HG03521 (cell line): ENCODE measurements around the gene LMTK2.

Experiments used
- ATAC-seq: cut with Tn5 transposase; IDR thresholded peaks from one replicate; pipeline ENCODE4 v1.9.1; 2021; ENCODE audit warnings: mild to moderate bottlenecking, moderate library complexity; ENCODE audit not compliant: unreplicated experiment

The LMTK2 gene

DNA sequence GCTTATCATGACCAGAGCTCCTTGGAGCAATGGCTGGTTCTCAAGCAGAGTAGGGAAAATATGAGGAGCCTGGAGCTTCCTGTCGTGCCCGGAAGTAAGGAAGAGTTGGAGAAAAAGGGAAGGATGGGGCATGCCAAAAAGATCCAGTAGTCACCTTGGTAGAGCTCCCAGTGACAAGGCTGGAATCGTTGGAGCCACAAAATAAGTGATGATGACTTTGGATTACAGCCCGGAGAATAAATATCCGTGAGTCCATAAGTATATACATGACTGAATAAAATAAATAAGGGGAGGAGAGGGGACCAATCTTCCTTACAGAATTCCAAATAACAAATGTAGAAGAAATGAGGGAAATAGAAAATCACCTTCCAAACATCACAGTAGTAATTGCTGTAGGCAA, 29.3 kb downstream of the LMTK2 start:
- ATAC-seq: no peak

DNA sequence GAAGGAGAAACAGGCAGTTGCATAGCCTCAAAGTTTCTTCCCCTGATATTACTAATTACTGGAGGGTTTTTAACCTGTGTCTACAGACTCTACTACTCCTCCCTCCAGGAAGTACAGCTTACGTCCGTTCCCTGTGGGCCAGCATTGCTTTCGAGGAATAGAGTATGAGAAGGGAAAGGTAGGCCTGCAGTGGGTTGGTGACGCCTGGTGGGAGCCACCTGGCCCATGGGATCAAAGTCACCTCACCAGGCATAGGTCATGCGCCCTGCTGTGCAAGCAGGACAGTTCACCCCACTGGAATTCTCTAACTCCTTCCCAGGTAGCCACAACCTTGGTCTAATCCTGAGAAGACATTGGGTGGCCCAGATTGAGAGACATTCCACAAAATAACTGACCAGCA, 29.8 kb downstream of the LMTK2 start:
- no peak for ATAC-seq

DNA sequence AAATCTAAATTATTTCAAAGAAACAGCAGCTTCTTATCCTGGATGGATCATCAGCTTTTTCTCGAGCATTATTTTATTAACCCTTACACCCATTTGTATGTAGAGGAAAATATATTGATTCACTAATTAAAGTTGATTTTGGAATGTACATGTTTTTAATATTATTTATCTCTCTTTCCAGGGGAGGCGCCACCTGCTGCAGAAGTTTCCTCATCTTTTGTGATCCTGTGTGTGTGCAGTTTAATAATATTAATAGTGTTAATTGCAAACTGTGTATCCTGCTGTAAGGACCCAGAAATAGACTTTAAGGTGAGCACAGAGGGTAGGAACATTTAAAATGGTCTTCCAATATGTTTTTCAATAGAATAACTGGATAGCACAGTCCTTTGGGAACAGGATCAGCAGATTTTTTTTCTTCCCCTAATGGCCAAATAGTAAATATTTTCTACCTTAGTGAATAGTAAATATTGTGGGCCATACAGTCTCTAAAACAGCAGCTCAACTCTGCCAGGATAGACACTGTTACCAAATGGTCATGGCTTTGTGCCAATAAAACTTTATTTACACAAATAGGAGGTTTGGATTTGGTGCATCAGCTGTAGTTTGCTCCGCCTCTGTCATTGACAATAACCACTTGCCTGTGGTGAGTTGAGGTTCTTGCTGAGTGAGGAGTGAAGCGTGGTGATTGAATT, 30.6 kb downstream of the LMTK2 start:
- ATAC-seq: no peak

DNA sequence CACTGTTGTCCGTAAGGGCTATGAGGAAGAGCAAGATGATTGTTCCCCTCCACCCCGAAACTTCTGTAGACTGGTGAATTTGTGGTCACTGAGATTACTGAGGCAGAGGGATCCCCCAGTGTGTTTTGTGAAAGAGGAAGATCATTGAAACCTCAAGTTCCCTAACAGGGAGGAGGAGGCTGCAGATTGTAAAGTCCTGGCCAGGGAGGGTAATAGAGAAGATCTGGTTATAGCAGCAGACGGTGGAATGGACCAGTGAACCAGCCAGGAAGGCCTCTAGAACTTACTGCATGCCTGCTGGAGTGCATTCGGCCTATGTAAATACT, 31.1 kb downstream of the LMTK2 start:
- ATAC-seq: peak; percentile 60

DNA sequence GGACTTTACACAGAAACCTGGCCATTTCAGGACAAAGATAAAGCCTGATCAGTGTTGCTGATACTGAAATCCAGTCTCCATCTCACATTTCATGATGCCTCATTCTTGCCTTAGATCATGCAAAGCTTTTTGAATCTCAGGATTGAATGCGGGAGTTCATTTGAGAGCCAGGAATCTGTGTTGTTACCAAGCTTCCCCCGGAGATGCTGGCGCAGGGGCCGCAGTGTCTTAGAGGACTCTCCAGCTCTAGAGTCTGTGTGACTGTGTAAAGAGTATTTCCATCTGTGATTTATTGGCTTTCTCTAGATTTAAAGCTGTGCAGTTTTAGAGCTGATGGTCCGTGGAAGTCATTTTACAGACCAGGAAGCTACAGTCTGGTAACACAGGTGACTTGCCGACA, 32.0 kb downstream of the LMTK2 start:
- ATAC-seq: no peak

DNA sequence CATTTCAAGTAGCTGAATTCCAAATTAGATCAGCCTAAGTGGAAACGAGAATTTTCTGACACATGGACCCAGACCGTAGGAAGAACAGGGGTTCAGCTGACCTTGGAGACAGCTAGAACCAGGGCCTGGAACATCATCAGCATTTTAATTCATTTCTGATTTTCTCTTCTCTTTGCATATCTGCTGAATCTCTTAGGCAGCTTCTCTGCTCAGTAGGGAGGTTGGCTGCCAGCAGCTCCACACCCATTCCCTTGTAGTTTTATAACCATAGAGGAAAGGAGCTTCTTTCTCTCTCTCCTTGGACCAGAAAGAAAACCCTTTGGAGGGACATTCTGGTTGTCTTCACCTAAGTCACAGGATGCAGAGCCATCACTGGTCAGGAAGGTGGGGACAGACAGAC, 36.0 kb downstream of the LMTK2 start:
- no peak for ATAC-seq

DNA sequence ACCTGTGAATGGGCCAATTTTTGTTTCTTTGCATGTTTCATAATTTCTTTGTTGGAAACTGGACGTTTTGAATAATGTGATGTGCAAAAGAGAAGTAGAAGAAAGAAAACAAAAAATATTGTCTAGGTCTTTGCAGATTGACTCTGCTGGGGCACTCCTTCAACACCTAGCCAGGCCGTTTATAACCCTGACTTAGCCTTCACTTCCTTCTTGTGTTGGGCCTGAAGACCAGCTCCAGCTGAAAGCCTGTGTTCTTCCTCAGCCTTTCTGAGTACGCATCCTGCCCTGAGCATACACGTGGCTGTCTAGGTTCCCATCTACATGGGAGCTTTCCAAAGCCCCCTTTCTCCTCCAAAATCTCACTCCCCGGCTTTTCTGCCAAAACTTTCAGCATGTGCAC, 41.9 kb downstream of the LMTK2 start:
- no peak for ATAC-seq

DNA sequence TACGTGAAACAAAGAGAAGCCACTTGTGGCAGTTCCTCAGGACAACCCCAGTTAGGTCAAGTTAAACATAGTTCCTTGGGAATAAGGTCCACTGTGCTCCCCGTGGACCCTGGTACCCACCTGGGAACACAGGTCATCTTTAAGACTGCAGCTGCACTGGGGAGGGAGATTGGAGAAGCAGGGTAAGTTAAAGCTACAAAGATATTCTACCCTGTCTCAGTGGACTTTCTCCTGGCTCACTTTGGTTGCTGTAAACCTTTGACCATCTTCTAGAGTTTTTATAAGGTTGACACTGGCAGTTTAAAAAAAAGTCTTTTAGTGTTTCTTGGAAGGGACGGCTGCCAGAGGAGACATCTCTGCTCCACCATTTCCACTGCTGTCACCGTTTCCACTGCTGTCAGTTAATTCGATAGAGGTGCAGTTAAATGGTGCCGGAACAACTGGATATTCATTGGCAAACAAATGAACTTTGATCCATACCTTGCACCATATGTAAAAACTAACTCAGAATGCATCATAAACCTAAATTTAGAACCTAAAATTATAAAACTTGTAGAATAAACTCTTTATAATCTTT, 42.5 kb downstream of the LMTK2 start:
- no peak for ATAC-seq

DNA sequence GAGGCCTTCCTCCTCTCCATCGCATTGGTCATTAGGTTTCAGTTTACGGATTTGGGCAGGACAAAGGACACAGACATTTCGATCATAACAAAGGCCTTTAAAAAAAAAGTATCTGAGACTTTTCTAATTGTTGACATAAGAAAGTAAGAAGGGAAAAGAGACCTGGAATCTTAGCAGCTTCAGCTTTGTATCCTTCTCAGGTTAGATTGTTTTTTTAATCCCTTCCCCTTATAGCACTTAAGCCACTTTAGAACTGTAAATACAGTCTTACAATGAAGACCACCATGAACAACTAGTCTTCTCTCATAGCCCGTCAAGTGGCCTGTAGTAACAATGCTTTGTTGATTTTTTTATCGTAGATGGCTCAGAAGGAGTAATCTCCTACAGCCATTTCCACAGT, 45.2 kb downstream of the LMTK2 start:
- ATAC-seq: no peak

DNA sequence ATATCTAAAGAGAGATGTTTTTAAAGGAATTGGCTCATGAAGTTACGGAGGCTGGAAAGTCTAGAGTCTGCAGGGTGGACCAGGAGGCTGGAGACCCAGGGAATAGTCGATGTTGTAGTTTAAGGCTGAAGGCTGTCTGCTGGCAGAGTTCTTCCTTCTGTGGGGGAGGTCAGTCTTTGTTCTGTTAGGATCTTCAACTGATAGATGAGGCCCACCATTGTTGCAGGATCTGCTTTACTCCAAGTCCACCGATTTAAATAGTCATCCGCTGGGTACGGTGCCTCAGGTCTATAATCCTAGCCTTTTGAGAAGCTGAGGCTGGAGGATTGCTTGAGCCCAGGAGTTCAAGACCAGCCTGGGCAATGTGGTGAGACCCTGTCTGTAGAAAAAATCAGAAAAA, 50.0 kb downstream of the LMTK2 start:
- ATAC-seq: no peak

DNA sequence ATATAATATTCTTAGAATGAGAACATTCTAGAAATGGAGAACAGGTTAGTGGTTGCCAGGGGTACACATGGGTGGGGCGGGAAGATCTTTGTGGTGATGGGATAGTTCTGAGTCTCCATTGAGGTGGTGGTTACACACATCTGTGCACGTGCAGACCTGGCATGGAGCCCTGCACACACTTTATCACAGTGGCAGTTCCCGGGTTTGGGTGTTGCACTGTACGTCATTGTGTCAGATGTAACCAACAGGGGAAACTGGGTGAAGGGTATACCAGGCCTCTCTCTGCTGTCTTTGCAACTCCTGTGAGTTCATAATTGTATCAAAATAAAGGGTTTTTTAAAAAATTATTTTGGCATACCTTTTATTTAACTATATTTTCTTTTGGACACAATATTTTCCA, 51.1 kb downstream of the LMTK2 start:
- no peak for ATAC-seq

DNA sequence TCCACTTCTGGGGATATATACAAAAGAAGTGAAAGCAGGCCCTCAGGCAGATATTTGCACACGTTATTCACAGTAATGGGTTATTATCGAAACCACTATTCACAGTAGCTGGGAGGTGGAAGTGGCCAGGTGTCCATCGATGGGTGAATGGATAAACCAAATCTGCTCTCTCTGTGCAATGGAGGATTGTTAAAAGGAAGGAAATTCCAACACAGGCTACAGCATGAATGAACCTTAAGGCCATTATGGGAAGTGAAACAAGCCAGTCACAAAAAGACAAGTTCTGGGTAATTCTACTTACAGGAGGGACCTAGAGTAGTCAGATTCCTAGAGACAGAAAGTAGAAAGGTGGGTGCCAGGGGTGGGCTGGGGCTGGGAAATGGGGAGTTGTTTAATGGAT, 56.1 kb downstream of the LMTK2 start:
- no peak for ATAC-seq

DNA sequence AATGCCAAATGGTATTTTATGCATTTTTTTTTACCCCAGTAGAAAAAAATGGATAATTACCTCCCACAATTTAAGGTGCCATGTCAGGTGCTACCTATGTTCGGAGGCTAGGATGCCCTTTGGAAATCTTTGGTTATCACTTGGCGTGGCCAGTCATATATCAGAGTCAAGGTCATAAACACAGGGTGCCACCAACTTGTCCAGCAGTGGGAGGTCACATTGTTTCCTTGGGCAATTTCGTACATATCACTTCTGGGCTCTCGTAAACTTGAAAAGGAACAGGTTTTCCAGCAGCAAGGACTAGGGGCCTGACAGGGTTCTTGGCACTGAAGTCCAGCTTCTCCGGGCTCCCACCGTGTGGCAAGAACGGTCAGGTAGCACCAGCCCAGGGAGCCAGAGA, 56.6 kb downstream of the LMTK2 start:
- ATAC-seq: no peak

DNA sequence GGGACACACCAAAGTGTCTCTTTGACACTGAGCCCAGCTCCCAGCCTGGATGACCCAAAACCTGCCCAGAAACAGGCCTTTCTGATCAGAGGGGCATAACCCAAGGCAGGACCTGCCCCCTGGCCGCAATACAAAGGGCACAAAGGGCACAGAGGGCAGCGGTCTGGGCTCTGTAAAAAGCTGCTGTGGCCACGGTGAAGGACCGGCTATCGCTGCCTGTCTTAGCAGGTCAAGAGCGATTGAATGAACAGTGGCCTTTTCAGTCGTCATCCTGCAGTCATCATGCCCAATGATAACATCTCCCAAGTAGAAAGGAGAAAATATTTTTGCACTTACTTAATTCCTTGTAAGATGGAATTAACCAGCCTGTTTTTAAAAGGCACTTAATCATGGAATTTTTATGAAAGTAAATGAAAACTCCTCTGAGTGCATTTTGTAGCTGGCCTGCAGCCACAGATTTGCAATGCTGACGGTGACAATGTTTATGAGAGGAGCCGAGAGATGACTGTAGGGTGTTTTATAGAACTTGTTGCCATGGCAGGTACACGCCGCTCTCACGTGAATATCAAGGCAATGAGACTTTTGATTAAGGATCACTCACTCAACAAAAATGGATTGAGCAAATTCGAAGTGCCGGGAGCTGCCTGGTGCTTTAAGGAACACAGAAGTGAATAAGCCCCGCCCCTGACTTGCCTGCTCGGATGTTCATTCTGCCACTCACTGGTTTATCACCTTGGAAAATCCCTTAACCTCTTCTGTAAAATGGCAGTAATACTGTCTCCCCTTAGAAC, 57.2 kb downstream of the LMTK2 start:
- ATAC-seq: no peak

DNA sequence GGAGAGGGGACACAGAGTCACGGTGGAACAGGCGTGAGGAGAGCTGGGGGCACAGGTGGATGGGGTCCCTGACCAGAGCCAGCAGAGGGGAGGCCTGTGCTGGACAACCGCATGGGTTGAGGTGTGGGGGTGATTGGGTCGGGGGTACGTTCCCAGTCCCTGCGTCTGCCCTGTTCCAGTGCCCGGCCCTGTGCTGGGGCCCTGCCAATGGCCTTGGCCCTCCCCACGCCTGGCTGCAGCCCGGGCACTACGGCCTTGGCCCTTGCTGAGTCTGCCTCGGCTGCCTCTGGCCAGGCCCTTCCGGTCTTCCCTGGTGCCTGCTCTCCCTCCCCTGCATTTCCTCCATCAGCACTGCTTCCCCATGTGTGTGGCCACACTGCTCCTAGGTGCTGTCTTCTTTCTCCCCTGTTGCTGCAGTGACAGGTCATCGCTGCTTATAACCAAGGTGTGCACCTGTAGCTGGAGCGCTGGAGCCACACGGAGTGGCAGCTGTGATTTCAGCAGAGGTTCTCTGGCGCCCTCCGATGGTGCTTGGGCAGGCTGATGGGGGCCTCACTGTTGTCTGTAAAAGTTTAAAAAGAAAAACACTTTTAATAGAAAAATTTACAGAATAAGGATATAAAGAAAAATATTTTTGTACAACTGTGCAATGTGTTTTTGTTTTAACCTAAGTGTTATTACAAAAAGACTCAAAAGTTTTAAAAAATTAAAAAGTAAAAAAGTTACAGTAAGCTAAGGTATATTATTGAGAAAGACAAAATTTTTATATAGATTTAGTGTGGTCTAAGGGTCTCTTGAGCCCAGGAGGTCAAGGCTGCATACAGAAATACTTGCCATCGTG, 59.4 kb downstream of the LMTK2 start:
- peak; percentile 63 for ATAC-seq

DNA sequence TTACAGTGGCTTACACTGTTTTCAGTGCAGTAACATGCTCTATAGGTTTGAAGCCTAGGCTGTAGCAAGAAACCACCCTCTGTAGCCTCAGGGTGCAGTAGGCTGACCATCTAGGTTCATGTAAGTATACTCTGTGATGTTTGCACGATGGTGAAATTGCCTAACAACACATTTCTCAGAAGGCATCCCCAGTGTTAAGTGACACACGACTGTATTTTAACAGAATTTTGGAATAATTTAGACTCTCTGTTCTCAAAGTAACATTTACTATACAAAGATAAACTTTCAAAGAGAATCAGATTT, 60.0 kb downstream of the LMTK2 start:
- no peak for ATAC-seq

DNA sequence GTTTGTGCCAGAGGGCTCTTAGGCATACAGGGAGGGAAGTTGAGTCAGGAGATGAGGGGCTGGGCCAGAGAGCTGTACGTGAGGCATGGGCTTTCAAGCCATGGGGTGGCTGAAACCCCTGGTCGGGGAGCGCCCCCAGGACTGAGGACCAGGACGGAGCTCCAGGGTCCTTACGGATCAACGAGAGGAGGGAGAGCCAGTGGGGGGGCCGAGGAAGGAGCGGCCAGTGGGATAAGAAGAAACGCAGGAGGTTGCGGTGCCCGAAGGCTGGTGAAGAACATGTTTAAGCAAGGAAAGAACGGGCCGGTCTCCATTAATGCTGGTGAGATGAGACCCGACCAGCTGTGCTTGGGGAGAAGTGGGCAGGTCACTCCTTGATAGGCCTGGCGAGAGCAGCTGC, 61.0 kb downstream of the LMTK2 start:
- no peak for ATAC-seq

DNA sequence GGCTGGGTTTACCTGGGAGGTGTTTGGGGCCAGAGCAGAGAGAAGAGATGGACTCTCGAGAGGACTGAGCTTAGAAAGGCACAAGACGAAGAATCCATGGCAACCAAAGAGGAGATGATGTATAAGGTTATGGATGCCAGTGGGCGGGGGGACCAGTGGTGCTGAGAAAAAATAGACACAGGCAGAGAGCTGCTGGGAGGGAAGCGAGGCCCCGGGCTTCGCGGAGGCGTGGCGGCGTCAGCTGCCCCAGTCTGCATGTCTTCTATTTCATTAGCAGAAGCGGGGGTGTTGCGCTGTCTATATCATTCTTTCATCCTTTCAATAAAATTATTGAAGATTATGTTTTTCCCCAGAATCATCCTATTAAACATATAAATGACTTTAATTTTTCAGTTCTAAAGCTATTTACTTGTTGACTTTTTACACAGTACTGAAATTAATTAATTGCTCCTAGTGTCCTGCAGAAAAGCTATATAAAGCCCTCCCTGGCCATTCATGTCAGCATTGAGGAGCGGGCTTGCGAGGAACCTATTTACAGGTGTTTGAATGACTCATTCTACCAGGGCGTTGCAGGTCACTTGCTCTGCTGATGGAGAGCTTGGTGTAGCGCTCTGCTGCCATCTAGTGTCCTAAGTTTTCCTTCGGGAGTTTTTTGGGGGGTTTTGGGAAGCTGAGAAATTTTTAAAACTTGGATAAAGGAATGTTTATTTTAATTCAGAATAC, 61.7 kb downstream of the LMTK2 start:
- ATAC-seq: peak; percentile 46

DNA sequence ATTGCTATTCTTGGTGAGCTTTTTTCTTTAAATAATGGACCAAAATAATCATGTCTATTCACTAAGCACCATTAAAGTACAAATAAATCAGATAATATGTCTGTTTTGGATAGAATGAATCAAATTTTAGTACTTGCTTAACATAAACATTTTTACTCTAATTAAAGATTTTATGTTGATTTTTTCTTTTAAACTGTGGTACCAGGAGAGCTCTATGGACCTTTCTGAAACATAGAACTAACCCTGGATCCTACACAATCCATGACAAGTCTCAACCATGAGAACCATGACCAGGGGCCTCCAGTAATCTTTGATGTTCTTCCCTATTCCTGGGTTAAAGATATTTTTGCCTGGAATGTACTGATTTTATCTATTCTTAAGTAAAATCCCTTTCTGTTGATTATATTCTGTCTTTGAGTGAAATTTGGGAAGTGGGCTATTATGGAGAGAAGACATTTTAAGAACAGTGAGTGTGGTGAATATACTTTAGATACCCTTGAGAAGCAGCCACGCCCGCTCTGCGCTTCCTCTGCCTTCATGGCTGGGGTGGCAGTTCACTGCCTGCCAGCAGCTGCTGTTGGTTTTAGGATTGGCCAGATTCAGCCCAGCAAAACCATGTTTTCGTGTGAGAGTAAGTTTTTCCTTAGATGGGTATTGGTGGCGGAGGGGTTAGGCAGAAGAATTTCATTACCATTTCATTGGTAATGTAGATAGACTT, 62.4 kb downstream of the LMTK2 start:
- ATAC-seq: no peak

DNA sequence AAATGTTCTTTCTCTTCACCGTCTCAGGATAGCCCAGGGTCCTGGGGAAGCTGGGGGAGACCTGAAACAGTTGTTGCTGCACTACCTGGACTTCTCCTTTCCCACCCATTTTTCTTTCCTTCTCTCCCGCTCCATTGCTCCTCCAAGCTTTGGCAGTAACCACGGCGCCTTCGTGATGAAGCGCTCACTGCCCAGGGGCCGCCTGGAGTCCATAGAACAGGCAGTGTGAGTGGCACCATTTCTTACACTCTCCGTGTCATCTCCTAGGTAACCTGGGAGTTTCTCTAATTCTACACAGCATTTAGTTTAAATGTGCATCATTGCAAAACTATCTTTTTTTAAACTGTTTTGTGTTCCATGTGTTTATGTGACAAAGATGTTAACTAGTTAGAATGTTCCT, 64.3 kb downstream of the LMTK2 start:
- ATAC-seq: no peak
